Heart left ventricle (tissue), 13 donors: Measurements from ENCODE around the gene IL1RAP.

Experiments
- POLR2A ChIP-seq, 2 donors: fragments of 450-650 bp; IDR thresholded peaks; one replicate each; pipeline ENCODE4 v1.6.1; 2017; ENCODE audit warnings: antibody characterized with exemption in 2 of 2, mild to moderate bottlenecking in 2 of 2, moderate library complexity in 2 of 2
- TF ChIP-seq, protein P1 (sequence below), 12 donors: fragments of 200-600 bp; sonication (generic) in 4 of 12; IDR thresholded peaks; one replicate each; pipeline versions ENCODE4 v1.5.0 to v1.8.0; 2018 to 2022; ENCODE audit warnings: antibody characterized with exemption in 12 of 12, mild to moderate bottlenecking in 5 of 12
- donor health status: ischemic (EF 13 %, LVEDD 7.1; RV severe dilation, severe dysfunction).
- donor health status: DM: no; HTN: yes; CAD: no.
- donor health status: DM: no; HTN: no; CAD: no.
- donor health status: ischemic (EF 25% LVEDD 6.9; RV normal size, moderate dysfunction).
- donor health status: ischemic (EF 25% LVEDD 5.7; RV mildly dilated, moderate dysfunction).
- donor health status: ischemic (EF 35%, LVEDD 5.7; RV mildly dilated, moderate dysfunction).
- donor health status: nonischemic (EF 11% LVEDD 7.7; RV severe dilation, severe dysfunction).
- donor health status: DM: yes; HTN: yes; CAD: no.
- donor health status: PGD.
- donor health status: ischemic (EF 29% LVEDD 5.4; RV normal size, mild dysfunction).
- donor health status: nonischemic (EF 23%, LVEDD 6.1; RV moderate dilation, normal function).

DNA sequence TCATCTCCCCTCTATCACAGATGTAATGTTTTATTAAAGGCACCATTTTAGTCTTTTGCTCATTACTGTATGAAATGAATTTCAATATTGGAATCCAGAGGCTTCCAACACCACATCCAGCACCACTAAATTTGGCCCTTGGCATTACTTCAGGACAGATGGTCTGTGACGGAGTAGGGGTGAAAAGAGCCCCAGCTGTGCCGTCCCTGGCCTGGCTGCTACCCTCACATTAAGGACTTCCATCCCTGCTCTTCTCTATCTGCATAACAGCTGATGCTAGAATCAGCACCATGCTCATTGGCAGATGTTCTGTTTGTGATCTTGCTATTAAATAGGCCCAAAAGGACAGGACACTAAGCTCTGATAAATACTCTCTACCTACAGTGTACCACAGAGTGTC, 152.9 kb downstream of the IL1RAP start:
- TF ChIP-seq, protein P1, sequence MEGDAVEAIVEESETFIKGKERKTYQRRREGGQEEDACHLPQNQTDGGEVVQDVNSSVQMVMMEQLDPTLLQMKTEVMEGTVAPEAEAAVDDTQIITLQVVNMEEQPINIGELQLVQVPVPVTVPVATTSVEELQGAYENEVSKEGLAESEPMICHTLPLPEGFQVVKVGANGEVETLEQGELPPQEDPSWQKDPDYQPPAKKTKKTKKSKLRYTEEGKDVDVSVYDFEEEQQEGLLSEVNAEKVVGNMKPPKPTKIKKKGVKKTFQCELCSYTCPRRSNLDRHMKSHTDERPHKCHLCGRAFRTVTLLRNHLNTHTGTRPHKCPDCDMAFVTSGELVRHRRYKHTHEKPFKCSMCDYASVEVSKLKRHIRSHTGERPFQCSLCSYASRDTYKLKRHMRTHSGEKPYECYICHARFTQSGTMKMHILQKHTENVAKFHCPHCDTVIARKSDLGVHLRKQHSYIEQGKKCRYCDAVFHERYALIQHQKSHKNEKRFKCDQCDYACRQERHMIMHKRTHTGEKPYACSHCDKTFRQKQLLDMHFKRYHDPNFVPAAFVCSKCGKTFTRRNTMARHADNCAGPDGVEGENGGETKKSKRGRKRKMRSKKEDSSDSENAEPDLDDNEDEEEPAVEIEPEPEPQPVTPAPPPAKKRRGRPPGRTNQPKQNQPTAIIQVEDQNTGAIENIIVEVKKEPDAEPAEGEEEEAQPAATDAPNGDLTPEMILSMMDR (IDR thresholded peaks at IDR 0.05), result no peak
- no peak for TF ChIP-seq POLR2A (IDR thresholded peaks at IDR 0.05)
